Endothelial cell of umbilical vein (primary cell): ENCODE results near the gene MT2A. TPM values are rescaled to one million over a fixed set of nuclear protein-coding genes. Genes with fewer than 3 reads are reported as not detected.

Source experiments
- BruUV-seq: library from RNA; stranded (reverse); fragments of 400-500 nt; replicated peaks from 2 replicates; lab custom pipeline; 2021; lab: Mats Ljungman, UMichigan
- CTCF ChIA-PET: fragments of 300-600, 350-600 bp; sonication (Branson Sonifier 250); formaldehyde crosslinking; loops from one replicate; lab custom pipeline; 2021; ENCODE audit warnings: antibody characterized with exemption, inconsistent platforms; lab: Charles Lee
- POLR2A ChIA-PET: fragments of 300-600, 350-600 bp; sonication (Branson Sonifier 250); formaldehyde crosslinking; loops from one replicate; lab custom pipeline; 2021; ENCODE audit warnings: antibody characterized with exemption, inconsistent platforms; lab: Charles Lee
- DNase-seq: peaks from one replicate; pipeline ENCODE4 v3.0.0-alpha.2; 2011; ENCODE audit warnings: low read depth, low spot score
- FAIRE-seq: peaks from 2 replicates; lab custom pipeline; 2011; peaks lifted over from hg19 to GRCh38; lab: Jason Lieb, UNC
- H2AFZ ChIP-seq: 2 replicates; pipeline ENCODE4 v1.6.0; 2012; ENCODE audit warnings: low read depth, low read length, control low read depth, inconsistent platforms
- H3K27ac ChIP-seq: 2 replicates; pipeline ENCODE4 v1.5.1; 2011; ENCODE audit warnings: low read depth, mild to moderate bottlenecking, control low read depth, low read length, moderate library complexity; ENCODE audit not compliant: insufficient read depth
- H3K27me3 ChIP-seq, 2 experiments: 2 replicates each; pipeline versions ENCODE4 v1.6.0 to v1.6.1; 2011; ENCODE audit warnings: low read length in 2 of 2, mixed read lengths in 1 of 2; ENCODE audit not compliant: control insufficient read depth in 2 of 2, insufficient read depth in 2 of 2
- H3K36me3 ChIP-seq, 2 experiments: 2 replicates in 1 of 2; 3 replicates in 1 of 2; pipeline ENCODE4 v1.5.1; 2011; ENCODE audit warnings: low read length in 2 of 2, mild to moderate bottlenecking in 1 of 2, moderate library complexity in 1 of 2; ENCODE audit not compliant: control insufficient read depth in 2 of 2, insufficient read depth in 2 of 2; ENCODE audit errors: extremely low read depth in 1 of 2
- H3K4me1 ChIP-seq: 3 replicates; pipeline ENCODE4 v1.5.1; 2011; ENCODE audit warnings: mild to moderate bottlenecking, low read length; ENCODE audit not compliant: control insufficient read depth, insufficient read depth; ENCODE audit errors: extremely low read depth
- H3K4me2 ChIP-seq: 2 replicates; pipeline ENCODE4 v1.6.1; 2011; ENCODE audit warnings: low read length, control low read depth, mixed read lengths; ENCODE audit not compliant: insufficient read depth
- H3K4me3 ChIP-seq, 3 experiments: fragments of 200-600 bp in 1 of 3; sonication (generic), shearing (Covaris generic) in 1 of 3; replicated peaks in 1 of 3; 2 replicates each; pipeline ENCODE4 v1.5.1; 2011 to 2016; ENCODE audit warnings: control low read depth in 3 of 3, low read length in 3 of 3, mild to moderate bottlenecking in 2 of 3, inconsistent platforms in 1 of 3, low read depth in 1 of 3, moderate library complexity in 1 of 3; ENCODE audit not compliant: insufficient read depth in 1 of 3
- H3K79me2 ChIP-seq: 2 replicates; pipeline ENCODE4 v1.6.0; 2012; ENCODE audit warnings: low read length, inconsistent platforms; ENCODE audit not compliant: control insufficient read depth, insufficient read depth
- H3K9ac ChIP-seq: replicated peaks from 2 replicates; pipeline ENCODE3; 2011; ENCODE audit warnings: low read length, control low read depth; ENCODE audit not compliant: insufficient read depth; ENCODE audit errors: extremely low read depth
- H3K9me1 ChIP-seq: replicated peaks from 3 replicates; pipeline ENCODE4 v1.6.0; 2011; ENCODE audit warnings: mild to moderate bottlenecking, low read length; ENCODE audit not compliant: control insufficient read depth, insufficient read depth; ENCODE audit errors: extremely low read depth
- H3K9me3 ChIP-seq: replicated peaks from 2 replicates; pipeline ENCODE4 v1.5.1; 2012; ENCODE audit warnings: low read length, inconsistent platforms; ENCODE audit not compliant: control insufficient read depth, insufficient read depth
- H4K20me1 ChIP-seq: replicated peaks from 2 replicates; pipeline ENCODE3; 2011; ENCODE audit warnings: mild to moderate bottlenecking, low read length; ENCODE audit not compliant: control insufficient read depth, insufficient read depth; ENCODE audit errors: extremely low read depth
- EZH2 ChIP-seq: IDR thresholded peaks from 2 replicates; pipeline ENCODE4 v1.6.1; 2012; ENCODE audit warnings: borderline replicate concordance, low read depth, mild to moderate bottlenecking, moderate library complexity, low read length, inconsistent platforms; ENCODE audit not compliant: severe bottlenecking
- FOS ChIP-seq: IDR thresholded peaks from 2 replicates; pipeline ENCODE4 v1.6.1; 2011; ENCODE audit warnings: mild to moderate bottlenecking, low read length, moderate library complexity, borderline replicate concordance; ENCODE audit not compliant: insufficient read depth
- GATA2 ChIP-seq: IDR thresholded peaks from 2 replicates; pipeline ENCODE4 v1.7.0; 2011; ENCODE audit warnings: low read depth, mild to moderate bottlenecking, moderate library complexity, mixed read lengths, low read length; ENCODE audit not compliant: insufficient read length, insufficient read depth
- JUN ChIP-seq: IDR thresholded peaks from 2 replicates; pipeline ENCODE4 v1.6.1; 2011; ENCODE audit warnings: borderline replicate concordance, low read depth; ENCODE audit not compliant: insufficient read length, insufficient read depth
- MYC ChIP-seq: IDR thresholded peaks from one replicate; pipeline ENCODE4 v1.6.1; 2011; ENCODE audit warnings: mild to moderate bottlenecking, low read depth, low read length
- POLR2A ChIP-seq: IDR thresholded peaks from 2 replicates; pipeline ENCODE4 v1.6.1; 2012; ENCODE audit warnings: low read depth, mild to moderate bottlenecking, control low read depth, low read length
- POLR2AphosphoS5 ChIP-seq: IDR thresholded peaks from 2 replicates; pipeline ENCODE4 v1.6.1; 2012; ENCODE audit warnings: low read depth, mild to moderate bottlenecking, control low read depth, low read length, moderate library complexity; ENCODE audit not compliant: insufficient read depth
- dilution Hi-C: fragments of 300-500 bp; cut with MboI; formaldehyde crosslinking; loops from one replicate; pipeline ENCODE4 v1.15.0; 2019; ENCODE audit warnings: low sequenced_read_pairs; ENCODE audit not compliant: extremely low pct_ligation_motif_present
- intact Hi-C: fragments of 100-400 bp; cut with micrococcal nuclease; formaldehyde crosslinking; loops from one replicate; pipeline ENCODE4 v1.10.0; 2022
- polyA plus RNA-seq, 4 experiments: library from polyadenylated mRNA; depleted of rRNA in 3 of 4; stranded (reverse) in 3 of 4; unstranded in 1 of 4; fragments of >200 nt; gene quantifications; 2 replicates each; pipeline versions ENCODE4 v1.2.1 to v1.2.3, GENCODE V29; 2011 to 2012; ENCODE audit warnings: missing spikeins in 1 of 4
- total RNA-seq: library from RNA; stranded (reverse); gene quantifications from 2 replicates; pipeline ENCODE4 v1.2.3, GENCODE V29; 2021
- TF ChIP-seq, protein P1 (sequence below): IDR thresholded peaks from 2 replicates; pipeline ENCODE4 v1.6.1; 2011; ENCODE audit not compliant: insufficient read depth, insufficient read length
- TF ChIP-seq, protein P2 (sequence below), 2 donors: IDR thresholded peaks; 1 replicate in 1 of 2; 2 replicates in 1 of 2; pipeline ENCODE4 v1.5.1; 2011; ENCODE audit warnings: low read length in 2 of 2, mild to moderate bottlenecking in 2 of 2, moderate library complexity in 2 of 2, control low read depth in 1 of 2, inconsistent platforms in 1 of 2, low read depth in 1 of 2; ENCODE audit not compliant: insufficient read depth in 1 of 2; ENCODE audit errors: extremely low read depth in 1 of 2

MT2A gene
- total and polyA plus RNA-seq, 2 donors (not counting 3 experiments of a cell fraction or from before 2014, with no cell fraction given), result 276 to 1,337 TPM

DNA sequence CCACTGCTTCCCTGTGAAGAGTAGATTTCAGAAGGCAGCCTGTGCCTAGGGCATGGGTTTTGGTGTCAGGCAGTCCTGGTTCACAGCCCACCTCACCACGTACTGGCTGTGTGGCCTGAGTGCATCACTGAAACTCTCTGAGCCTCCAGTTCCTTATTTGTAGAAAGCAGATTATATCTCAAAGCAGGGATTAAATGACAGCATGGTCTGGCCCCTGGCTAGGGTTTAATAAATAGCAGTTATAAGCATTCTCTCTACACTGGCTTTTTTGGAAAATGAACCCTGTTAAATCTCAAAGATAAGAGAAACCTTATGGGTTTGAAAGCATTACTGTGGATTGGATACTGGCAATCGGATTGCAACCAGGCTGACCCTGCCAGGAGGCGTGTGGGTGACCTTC, 21.1 kb downstream of the MT2A start:
- intact Hi-C loops (no loop called here), dilution Hi-C loops (no loop called here)
- H3K27ac ChIP-seq, result no peak overlapping the region
- no peaks in the 10 kb centered on the region for H4K20me1 ChIP-seq
- H3K4me2 ChIP-seq, result no peak overlapping the region
- ChIA-PET POLR2A (no interaction called here), CTCF (interaction anchor here (1.0 to 1.9 kb wide), 2 partner anchors 26 to 72 kb away, joined by 5 to 8 read pairs; no protein-coding TSS in a partner anchor)
- H3K4me3 ChIP-seq, result no peak overlapping the region
- H3K36me3 ChIP-seq, result no peaks in the 10 kb centered on the region
- no peak overlapping the region for H2AFZ ChIP-seq
- no peaks in the 10 kb centered on the region for H3K9me3 ChIP-seq
- FAIRE-seq (no peak), DNase-seq (no peak)
- H3K9me1 ChIP-seq, result no peaks in the 10 kb centered on the region
- no peak for TF ChIP-seq POLR2AphosphoS5
- peaks cover 12% of the 10 kb centered on the region for H3K79me2 ChIP-seq
- H3K4me1 ChIP-seq, result peaks cover 20% of the 10 kb centered on the region
- peaks cover 4 to 6% of the 10 kb centered on the region in 2 experiments for H3K27me3 ChIP-seq
- no TSS peak for BruUV-seq
- H3K9ac ChIP-seq, result no peak overlapping the region

DNA sequence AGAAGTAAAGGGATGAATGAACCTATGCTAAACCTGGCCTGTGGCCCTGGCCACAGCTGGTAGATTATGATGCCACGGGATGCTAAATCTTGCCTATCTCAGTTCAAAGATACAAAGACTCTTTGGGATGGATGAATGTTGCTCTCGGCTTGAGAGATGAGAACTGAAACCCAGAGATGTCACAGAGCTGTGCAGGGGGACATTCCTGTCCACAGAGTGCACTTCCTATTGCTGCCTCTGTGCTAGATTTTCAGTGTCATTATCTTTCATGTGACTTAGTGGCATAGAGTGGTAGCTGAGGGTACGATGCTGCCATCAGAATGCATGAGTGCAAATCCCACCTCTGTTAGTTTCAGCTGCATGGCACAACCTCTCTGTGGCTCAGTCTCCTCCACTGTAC, 21.8 kb downstream of the MT2A start:
- dilution Hi-C loops, result no loop called here
- POLR2A ChIA-PET, result no interaction called here
- peaks cover 10 to 12% of the 10 kb centered on the region in 2 experiments for H3K27me3 ChIP-seq

More for the DNA sequence above, 21.8 kb downstream of the MT2A start:
- Histone ChIP-seq H2AFZ (no peak overlapping the region), H3K4me2 (no peak overlapping the region), H3K27ac (no peak overlapping the region), H3K9me1 (no peaks in the 10 kb centered on the region), H3K9ac (no peak overlapping the region), H4K20me1 (no peaks in the 10 kb centered on the region), H3K4me1 (peaks cover 20% of the 10 kb centered on the region), H3K79me2 (peaks cover 9% of the 10 kb centered on the region), H3K4me3 (no peak overlapping the region), H3K36me3 (no peaks in the 10 kb centered on the region), H3K9me3 (no peaks in the 10 kb centered on the region)
- CTCF ChIA-PET, result interaction anchor here (1.0 to 2.5 kb wide), 5 partner anchors 13 to 72 kb away, joined by 3 to 14 read pairs (median 5); no protein-coding TSS in a partner anchor
- intact Hi-C loops, result no loop called here
- no peak for DNase-seq
- no peak for TF ChIP-seq JUN
- TF ChIP-seq GATA2, result no peak
- TF ChIP-seq, protein P1, sequence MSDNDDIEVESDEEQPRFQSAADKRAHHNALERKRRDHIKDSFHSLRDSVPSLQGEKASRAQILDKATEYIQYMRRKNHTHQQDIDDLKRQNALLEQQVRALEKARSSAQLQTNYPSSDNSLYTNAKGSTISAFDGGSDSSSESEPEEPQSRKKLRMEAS, result no peak
- no peak for TF ChIP-seq POLR2AphosphoS5
- no peak for TF ChIP-seq EZH2
- no peak for TF ChIP-seq POLR2A
- TF ChIP-seq, protein P2, sequence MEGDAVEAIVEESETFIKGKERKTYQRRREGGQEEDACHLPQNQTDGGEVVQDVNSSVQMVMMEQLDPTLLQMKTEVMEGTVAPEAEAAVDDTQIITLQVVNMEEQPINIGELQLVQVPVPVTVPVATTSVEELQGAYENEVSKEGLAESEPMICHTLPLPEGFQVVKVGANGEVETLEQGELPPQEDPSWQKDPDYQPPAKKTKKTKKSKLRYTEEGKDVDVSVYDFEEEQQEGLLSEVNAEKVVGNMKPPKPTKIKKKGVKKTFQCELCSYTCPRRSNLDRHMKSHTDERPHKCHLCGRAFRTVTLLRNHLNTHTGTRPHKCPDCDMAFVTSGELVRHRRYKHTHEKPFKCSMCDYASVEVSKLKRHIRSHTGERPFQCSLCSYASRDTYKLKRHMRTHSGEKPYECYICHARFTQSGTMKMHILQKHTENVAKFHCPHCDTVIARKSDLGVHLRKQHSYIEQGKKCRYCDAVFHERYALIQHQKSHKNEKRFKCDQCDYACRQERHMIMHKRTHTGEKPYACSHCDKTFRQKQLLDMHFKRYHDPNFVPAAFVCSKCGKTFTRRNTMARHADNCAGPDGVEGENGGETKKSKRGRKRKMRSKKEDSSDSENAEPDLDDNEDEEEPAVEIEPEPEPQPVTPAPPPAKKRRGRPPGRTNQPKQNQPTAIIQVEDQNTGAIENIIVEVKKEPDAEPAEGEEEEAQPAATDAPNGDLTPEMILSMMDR (IDR thresholded peaks at IDR 0.05; ENCODE audit: extremely low read depth in 1 of 2, insufficient read depth in 1 of 2, low read depth in 1 of 2, low read length in 2 of 2), result no peak
- TF ChIP-seq MYC, result no peak
- TF ChIP-seq FOS, result no peak
- no peak for FAIRE-seq
- no TSS peak for BruUV-seq
